ENCODE data around the gene STK4. TPM values are rescaled to one million over a fixed set of nuclear protein-coding genes. Genes with fewer than 3 reads are reported as not detected.
A peak's percentile ranks its signal among the peaks of the same experiment; 100 is the strongest.

STK4 gene
- total RNA-seq, 1 experiment from 2014 or later = 41.2 TPM

DNA sequence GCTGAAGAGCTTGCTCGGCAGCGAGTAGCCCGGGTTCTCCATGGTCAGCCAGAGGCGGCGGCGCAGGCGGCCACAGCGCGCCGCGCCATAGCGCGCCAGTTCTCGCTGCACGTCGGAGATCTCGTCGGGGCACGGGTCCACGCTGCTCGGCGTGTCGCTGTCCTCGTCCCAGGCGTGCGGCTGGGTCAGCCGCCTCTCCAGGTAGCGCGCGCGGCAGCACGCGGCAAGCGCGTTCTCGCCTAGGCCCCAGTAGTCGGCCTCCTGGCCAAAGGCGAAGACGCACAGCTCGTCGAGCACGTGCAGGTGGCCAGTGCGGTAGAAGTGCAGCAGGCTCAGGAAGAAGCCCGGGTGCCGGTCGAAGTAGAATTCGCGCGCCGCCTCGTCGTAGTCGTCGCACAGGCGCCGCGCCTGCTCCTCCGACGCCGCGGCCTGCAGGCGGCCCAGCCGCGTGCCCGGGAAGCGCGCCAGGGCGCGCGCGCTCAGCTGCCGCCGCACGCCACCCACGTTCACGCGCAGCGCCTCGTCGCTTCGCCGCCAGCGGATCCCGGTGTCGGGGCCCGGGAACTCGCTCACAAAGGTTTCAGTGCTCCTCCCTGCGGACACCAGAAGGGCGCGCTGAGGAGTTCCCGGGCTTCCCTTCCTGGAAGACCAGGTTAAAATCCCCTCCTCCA lies 131.9 kb downstream of the STK4 start:
- Mint-ChIP-seq H3K9me3 (no peaks in the 10 kb centered on the region), H3K4me1 (peaks cover 15% of the 10 kb centered on the region), H3K27me3 (ENCODE audit: low read depth) (peaks cover 61% of the 10 kb centered on the region), H3K27ac (no peak overlapping the region), H3K4me3 (peak overlapping the region; percentile 36), H3K36me3 (peaks cover 3% of the 10 kb centered on the region; the same call in 1 of the 2 replicates)
- POLR2A ChIA-PET = interaction anchor here (0.5 kb wide), 1 partner anchor 85 kb away, joined by 3 read pairs; no protein-coding TSS in a partner anchor
- peak; percentile 73 for ATAC-seq
- DNase-seq (ENCODE audit: low spot score) = peak; percentile 81
- CTCF ChIA-PET = interaction anchor here (0.8 to 9.5 kb wide), 12 partner anchors 14 to 202 kb away, joined by 3 to 165 read pairs (median 10); partner anchors contain the start of gene WFDC5
- TF ChIP-seq OVOL2 (CRISPR knock-in tag; IDR thresholded peaks at IDR 0.05; ENCODE audit: borderline replicate concordance) (no peak), TEAD4 (CRISPR knock-in tag; IDR thresholded peaks at IDR 0.05) (peak; percentile 87; the same call in 1 of the 2 replicates), ZNF219 (CRISPR knock-in tag; IDR thresholded peaks at IDR 0.05; ENCODE audit: borderline replicate concordance) (peak; percentile 94; the same call in 1 of the 2 replicates), NFATC4 (CRISPR knock-in tag; IDR thresholded peaks at IDR 0.05) (no peak), JUN (CRISPR knock-in tag; IDR thresholded peaks at IDR 0.05) (peak; percentile 98), ETV6 (CRISPR knock-in tag; IDR thresholded peaks at IDR 0.05) (peak; percentile 90), SMAD4 (CRISPR knock-in tag; IDR thresholded peaks at IDR 0.05) (peak; percentile 95), RORB (CRISPR knock-in tag; IDR thresholded peaks at IDR 0.05) (no peak), CBFB (CRISPR knock-in tag; IDR thresholded peaks at IDR 0.05; ENCODE audit: low read depth) (no peak), FOXK1 (CRISPR knock-in tag; IDR thresholded peaks at IDR 0.05) (peak; percentile 92), KAT7 (CRISPR knock-in tag; IDR thresholded peaks at IDR 0.05; ENCODE audit: borderline replicate concordance) (peak; percentile 79; the same call in 1 of the 2 replicates), TCF7 (CRISPR knock-in tag; IDR thresholded peaks at IDR 0.05; ENCODE audit: low read depth) (peak; percentile 93)
- TF ChIP-seq, protein P1, sequence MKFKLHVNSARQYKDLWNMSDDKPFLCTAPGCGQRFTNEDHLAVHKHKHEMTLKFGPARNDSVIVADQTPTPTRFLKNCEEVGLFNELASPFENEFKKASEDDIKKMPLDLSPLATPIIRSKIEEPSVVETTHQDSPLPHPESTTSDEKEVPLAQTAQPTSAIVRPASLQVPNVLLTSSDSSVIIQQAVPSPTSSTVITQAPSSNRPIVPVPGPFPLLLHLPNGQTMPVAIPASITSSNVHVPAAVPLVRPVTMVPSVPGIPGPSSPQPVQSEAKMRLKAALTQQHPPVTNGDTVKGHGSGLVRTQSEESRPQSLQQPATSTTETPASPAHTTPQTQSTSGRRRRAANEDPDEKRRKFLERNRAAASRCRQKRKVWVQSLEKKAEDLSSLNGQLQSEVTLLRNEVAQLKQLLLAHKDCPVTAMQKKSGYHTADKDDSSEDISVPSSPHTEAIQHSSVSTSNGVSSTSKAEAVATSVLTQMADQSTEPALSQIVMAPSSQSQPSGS (CRISPR knock-in tag; IDR thresholded peaks at IDR 0.05; ENCODE audit: borderline replicate concordance, low read depth) = peak; percentile 70; the same call in 1 of the 2 replicates
- TF ChIP-seq, protein P2, sequence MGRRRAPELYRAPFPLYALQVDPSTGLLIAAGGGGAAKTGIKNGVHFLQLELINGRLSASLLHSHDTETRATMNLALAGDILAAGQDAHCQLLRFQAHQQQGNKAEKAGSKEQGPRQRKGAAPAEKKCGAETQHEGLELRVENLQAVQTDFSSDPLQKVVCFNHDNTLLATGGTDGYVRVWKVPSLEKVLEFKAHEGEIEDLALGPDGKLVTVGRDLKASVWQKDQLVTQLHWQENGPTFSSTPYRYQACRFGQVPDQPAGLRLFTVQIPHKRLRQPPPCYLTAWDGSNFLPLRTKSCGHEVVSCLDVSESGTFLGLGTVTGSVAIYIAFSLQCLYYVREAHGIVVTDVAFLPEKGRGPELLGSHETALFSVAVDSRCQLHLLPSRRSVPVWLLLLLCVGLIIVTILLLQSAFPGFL (CRISPR knock-in tag; IDR thresholded peaks at IDR 0.05; ENCODE audit: borderline replicate concordance) = peak; percentile 67; the same call in 1 of the 2 replicates
- TF ChIP-seq, protein P3, sequence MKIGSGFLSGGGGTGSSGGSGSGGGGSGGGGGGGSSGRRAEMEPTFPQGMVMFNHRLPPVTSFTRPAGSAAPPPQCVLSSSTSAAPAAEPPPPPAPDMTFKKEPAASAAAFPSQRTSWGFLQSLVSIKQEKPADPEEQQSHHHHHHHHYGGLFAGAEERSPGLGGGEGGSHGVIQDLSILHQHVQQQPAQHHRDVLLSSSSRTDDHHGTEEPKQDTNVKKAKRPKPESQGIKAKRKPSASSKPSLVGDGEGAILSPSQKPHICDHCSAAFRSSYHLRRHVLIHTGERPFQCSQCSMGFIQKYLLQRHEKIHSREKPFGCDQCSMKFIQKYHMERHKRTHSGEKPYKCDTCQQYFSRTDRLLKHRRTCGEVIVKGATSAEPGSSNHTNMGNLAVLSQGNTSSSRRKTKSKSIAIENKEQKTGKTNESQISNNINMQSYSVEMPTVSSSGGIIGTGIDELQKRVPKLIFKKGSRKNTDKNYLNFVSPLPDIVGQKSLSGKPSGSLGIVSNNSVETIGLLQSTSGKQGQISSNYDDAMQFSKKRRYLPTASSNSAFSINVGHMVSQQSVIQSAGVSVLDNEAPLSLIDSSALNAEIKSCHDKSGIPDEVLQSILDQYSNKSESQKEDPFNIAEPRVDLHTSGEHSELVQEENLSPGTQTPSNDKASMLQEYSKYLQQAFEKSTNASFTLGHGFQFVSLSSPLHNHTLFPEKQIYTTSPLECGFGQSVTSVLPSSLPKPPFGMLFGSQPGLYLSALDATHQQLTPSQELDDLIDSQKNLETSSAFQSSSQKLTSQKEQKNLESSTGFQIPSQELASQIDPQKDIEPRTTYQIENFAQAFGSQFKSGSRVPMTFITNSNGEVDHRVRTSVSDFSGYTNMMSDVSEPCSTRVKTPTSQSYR (CRISPR knock-in tag; IDR thresholded peaks at IDR 0.05) = peak; percentile 87; the same call in 1 of the 2 replicates
- TF ChIP-seq, protein P4, sequence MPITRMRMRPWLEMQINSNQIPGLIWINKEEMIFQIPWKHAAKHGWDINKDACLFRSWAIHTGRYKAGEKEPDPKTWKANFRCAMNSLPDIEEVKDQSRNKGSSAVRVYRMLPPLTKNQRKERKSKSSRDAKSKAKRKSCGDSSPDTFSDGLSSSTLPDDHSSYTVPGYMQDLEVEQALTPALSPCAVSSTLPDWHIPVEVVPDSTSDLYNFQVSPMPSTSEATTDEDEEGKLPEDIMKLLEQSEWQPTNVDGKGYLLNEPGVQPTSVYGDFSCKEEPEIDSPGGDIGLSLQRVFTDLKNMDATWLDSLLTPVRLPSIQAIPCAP (CRISPR knock-in tag; IDR thresholded peaks at IDR 0.05) = peak; percentile 78
- TF ChIP-seq, protein P5, sequence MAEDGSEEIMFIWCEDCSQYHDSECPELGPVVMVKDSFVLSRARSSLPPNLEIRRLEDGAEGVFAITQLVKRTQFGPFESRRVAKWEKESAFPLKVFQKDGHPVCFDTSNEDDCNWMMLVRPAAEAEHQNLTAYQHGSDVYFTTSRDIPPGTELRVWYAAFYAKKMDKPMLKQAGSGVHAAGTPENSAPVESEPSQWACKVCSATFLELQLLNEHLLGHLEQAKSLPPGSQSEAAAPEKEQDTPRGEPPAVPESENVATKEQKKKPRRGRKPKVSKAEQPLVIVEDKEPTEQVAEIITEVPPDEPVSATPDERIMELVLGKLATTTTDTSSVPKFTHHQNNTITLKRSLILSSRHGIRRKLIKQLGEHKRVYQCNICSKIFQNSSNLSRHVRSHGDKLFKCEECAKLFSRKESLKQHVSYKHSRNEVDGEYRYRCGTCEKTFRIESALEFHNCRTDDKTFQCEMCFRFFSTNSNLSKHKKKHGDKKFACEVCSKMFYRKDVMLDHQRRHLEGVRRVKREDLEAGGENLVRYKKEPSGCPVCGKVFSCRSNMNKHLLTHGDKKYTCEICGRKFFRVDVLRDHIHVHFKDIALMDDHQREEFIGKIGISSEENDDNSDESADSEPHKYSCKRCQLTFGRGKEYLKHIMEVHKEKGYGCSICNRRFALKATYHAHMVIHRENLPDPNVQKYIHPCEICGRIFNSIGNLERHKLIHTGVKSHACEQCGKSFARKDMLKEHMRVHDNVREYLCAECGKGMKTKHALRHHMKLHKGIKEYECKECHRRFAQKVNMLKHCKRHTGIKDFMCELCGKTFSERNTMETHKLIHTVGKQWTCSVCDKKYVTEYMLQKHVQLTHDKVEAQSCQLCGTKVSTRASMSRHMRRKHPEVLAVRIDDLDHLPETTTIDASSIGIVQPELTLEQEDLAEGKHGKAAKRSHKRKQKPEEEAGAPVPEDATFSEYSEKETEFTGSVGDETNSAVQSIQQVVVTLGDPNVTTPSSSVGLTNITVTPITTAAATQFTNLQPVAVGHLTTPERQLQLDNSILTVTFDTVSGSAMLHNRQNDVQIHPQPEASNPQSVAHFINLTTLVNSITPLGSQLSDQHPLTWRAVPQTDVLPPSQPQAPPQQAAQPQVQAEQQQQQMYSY (CRISPR knock-in tag; IDR thresholded peaks at IDR 0.05) = peak; percentile 43; the same call in 1 of the 2 replicates
- TF ChIP-seq, protein P6, sequence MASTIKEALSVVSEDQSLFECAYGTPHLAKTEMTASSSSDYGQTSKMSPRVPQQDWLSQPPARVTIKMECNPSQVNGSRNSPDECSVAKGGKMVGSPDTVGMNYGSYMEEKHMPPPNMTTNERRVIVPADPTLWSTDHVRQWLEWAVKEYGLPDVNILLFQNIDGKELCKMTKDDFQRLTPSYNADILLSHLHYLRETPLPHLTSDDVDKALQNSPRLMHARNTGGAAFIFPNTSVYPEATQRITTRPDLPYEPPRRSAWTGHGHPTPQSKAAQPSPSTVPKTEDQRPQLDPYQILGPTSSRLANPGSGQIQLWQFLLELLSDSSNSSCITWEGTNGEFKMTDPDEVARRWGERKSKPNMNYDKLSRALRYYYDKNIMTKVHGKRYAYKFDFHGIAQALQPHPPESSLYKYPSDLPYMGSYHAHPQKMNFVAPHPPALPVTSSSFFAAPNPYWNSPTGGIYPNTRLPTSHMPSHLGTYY (CRISPR knock-in tag; IDR thresholded peaks at IDR 0.05) = 0 out of 2 replicates have a peak, but pooled peaks have one; percentile 15
- TF ChIP-seq, protein P7, sequence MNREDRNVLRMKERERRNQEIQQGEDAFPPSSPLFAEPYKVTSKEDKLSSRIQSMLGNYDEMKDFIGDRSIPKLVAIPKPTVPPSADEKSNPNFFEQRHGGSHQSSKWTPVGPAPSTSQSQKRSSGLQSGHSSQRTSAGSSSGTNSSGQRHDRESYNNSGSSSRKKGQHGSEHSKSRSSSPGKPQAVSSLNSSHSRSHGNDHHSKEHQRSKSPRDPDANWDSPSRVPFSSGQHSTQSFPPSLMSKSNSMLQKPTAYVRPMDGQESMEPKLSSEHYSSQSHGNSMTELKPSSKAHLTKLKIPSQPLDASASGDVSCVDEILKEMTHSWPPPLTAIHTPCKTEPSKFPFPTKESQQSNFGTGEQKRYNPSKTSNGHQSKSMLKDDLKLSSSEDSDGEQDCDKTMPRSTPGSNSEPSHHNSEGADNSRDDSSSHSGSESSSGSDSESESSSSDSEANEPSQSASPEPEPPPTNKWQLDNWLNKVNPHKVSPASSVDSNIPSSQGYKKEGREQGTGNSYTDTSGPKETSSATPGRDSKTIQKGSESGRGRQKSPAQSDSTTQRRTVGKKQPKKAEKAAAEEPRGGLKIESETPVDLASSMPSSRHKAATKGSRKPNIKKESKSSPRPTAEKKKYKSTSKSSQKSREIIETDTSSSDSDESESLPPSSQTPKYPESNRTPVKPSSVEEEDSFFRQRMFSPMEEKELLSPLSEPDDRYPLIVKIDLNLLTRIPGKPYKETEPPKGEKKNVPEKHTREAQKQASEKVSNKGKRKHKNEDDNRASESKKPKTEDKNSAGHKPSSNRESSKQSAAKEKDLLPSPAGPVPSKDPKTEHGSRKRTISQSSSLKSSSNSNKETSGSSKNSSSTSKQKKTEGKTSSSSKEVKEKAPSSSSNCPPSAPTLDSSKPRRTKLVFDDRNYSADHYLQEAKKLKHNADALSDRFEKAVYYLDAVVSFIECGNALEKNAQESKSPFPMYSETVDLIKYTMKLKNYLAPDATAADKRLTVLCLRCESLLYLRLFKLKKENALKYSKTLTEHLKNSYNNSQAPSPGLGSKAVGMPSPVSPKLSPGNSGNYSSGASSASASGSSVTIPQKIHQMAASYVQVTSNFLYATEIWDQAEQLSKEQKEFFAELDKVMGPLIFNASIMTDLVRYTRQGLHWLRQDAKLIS (CRISPR knock-in tag; IDR thresholded peaks at IDR 0.05; ENCODE audit: borderline replicate concordance) = peak; percentile 75; the same call in 1 of the 2 replicates
